AG08395 (cell line): Measurements from ENCODE around the gene BICRA.
A peak's percentile ranks its signal among the peaks of the same experiment; 100 is the strongest.
"Not testable (repeated sequence)": the region's sequence is repeated elsewhere in the genome, so short reads cannot be mapped to it uniquely, and the experiment has no call there.

Source experiments
- DNase-seq: peaks from one replicate; pipeline ENCODE4 v3.0.0; 2012; ENCODE audit warnings: mixed read lengths, low spot score

BICRA gene

GRCh38 chr19:47694466-47695273 lies 85.7 kb downstream of the BICRA start:
- DNase-seq: no peak

GRCh38 chr19:47695533-47696262 lies 86.8 kb downstream of the BICRA start:
- no peak for DNase-seq

- no peak for DNase-seq
These were observed 87.7 kb downstream of the BICRA start for GRCh38 chr19:47696635-47697034.

GRCh38 chr19:47697863-47698609 lies 89.1 kb downstream of the BICRA start:
- peak; percentile 91 for DNase-seq

- DNase-seq: no peak
These were observed 89.9 kb downstream of the BICRA start for GRCh38 chr19:47698631-47699359.

- DNase-seq: peak; percentile 68
These were observed 90.5 kb downstream of the BICRA start for GRCh38 chr19:47699360-47699917.

- DNase-seq: no peak
These were observed 92.2 kb downstream of the BICRA start for GRCh38 chr19:47700934-47701716.

GRCh38 chr19:47701717-47702552 lies 93.0 kb downstream of the BICRA start:
- no peak for DNase-seq

- DNase-seq: no peak
These were observed 93.7 kb downstream of the BICRA start for GRCh38 chr19:47702671-47703070.

- DNase-seq: no peak
These were observed 94.4 kb downstream of the BICRA start for GRCh38 chr19:47703301-47703700.

GRCh38 chr19:47704024-47704423 lies 95.1 kb downstream of the BICRA start:
- no peak for DNase-seq

- DNase-seq: no peak
These were observed 95.7 kb downstream of the BICRA start for GRCh38 chr19:47704656-47705055.

- DNase-seq: peak; percentile 75
These were observed 98.4 kb downstream of the BICRA start for GRCh38 chr19:47707135-47707925.

GRCh38 chr19:47711652-47712242 lies 102.8 kb downstream of the BICRA start:
- DNase-seq: no peak

- DNase-seq: peak; percentile 91
These were observed 104.4 kb downstream of the BICRA start, which contains the start of gene EHD2 for GRCh38 chr19:47713046-47714021. Gene EHD2 (plus strand): TSS chr19:47713422. CDS start chr19:47716613, 3,191 bp downstream.

- DNase-seq: no peak
These were observed 105.4 kb downstream of the BICRA start for GRCh38 chr19:47714339-47714738.

- not testable (repeated sequence) for DNase-seq
These were observed 105.9 kb downstream of the BICRA start for GRCh38 chr19:47714855-47715254.
